HAP-1 (cell line): ENCODE measurements around the gene CHN1.

Experiments
- DNase-seq, 2 experiments: peaks; one replicate each; pipeline ENCODE4 v3.0.0-alpha.2; 2016 to 2020; ENCODE audit warnings: low spot score in 2 of 2
- H3K27me3 ChIP-seq: fragments of 250-450 bp; sonication (Bioruptor Pico); 2 replicates; pipeline ENCODE4 v1.5.1; 2020; ENCODE audit warnings: low read depth, mild to moderate bottlenecking, moderate library complexity
- H3K36me3 ChIP-seq: fragments of 250-450 bp; sonication (Bioruptor Pico); replicated peaks from 2 replicates; pipeline ENCODE4 v1.5.1; 2020; ENCODE audit warnings: mild to moderate bottlenecking
- H3K4me1 ChIP-seq: fragments of 250-450 bp; sonication (Bioruptor Pico); 2 replicates; pipeline ENCODE4 v1.5.1; 2020; ENCODE audit warnings: mild to moderate bottlenecking
- H3K4me3 ChIP-seq: fragments of 250-450 bp; sonication (Bioruptor Pico); 2 replicates; pipeline ENCODE4 v1.5.1; 2020; ENCODE audit warnings: mild to moderate bottlenecking, moderate library complexity
- H3K9me3 ChIP-seq: fragments of 250-450 bp; sonication (Bioruptor Pico); 2 replicates; pipeline ENCODE4 v1.5.1; 2020; ENCODE audit warnings: mild to moderate bottlenecking, moderate library complexity
- in situ Hi-C: fragments of 300-500 bp; cut with MboI; formaldehyde crosslinking; loops from 3 replicates; pipeline ENCODE4 v1.14.3; 2020; ENCODE audit warnings: low sequenced_read_pairs, inconsistent platforms, mixed read lengths

CHN1 gene

DNA sequence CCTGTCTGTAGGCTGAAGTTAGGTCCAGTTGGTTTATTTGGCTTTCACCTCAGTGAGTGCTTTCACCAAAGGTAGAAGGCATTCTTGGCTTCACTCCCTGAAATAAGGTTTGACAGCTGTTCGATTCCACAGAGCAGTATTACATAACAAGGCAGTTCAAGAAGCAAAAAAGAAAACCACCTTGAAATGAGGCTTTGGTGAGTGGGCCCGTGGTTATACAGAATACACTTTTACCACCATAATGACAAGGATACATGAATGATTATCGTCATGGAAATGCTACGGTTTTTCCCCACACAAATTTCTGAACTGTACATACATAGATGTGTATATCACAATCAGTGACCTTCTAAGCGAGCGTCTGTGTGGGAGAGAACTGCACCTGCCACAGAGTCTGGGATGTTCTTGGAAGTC is 160.9 kb downstream of the CHN1 start:
- in situ Hi-C loops, result no loop called here
- Histone ChIP-seq H3K4me3 (peak overlapping the region; percentile 16), H3K27me3 (no peaks in the 10 kb centered on the region), H3K36me3 (no peaks in the 10 kb centered on the region), H3K9me3 (no peaks in the 10 kb centered on the region), H3K4me1 (peaks cover 69% of the 10 kb centered on the region)
- no peak for DNase-seq

DNA sequence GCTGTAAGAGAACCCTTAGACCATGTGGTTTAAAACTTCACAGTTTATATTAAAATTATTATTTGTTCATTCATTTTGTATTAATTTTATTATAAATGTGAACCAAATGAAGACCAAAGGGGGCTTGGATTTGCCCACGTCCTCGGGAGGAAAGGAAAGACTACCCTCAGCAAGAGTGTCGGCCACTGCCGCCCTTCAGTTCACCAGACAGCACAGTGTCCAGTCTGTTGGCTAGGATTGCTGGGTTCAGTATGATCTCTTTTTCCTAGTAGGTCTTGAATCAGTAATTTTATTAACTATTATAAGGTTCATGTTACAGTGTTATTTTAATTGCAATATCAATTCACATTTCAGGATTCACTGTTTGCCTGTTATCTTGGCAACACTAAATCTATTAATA is 162.7 kb downstream of the CHN1 start:
- H3K27me3 ChIP-seq, result no peaks in the 10 kb centered on the region
- H3K4me1 ChIP-seq, result peaks cover 61% of the 10 kb centered on the region
- H3K4me3 ChIP-seq, result no peak overlapping the region
- in situ Hi-C loops, result no loop called here
- no peaks in the 10 kb centered on the region for H3K9me3 ChIP-seq
- no peak for DNase-seq
- no peaks in the 10 kb centered on the region for H3K36me3 ChIP-seq

DNA sequence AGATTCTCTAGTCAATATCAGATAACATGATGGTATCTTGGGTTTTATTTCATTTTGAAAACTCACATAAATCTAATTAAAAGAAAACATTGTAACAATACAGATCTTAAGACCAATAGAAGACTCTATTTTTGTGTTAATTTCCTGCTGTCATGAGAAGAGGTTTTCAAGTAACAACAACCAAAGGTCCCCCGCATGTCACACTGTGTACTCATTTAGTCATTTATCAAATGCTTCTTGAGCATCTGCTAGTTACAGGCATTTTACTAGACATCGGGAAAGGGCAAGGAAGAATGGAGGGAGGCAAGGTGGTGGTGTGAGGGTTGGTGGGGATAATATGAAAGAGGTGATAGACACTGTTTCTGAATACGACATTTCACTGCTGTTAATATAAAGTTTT is 163.2 kb downstream of the CHN1 start:
- H3K36me3 ChIP-seq, result no peaks in the 10 kb centered on the region
- in situ Hi-C loops, result no loop called here
- peak; percentile 75 to 97 for DNase-seq
- H3K4me3 ChIP-seq, result no peak overlapping the region
- H3K27me3 ChIP-seq, result no peaks in the 10 kb centered on the region
- no peaks in the 10 kb centered on the region for H3K9me3 ChIP-seq
- peaks cover 62% of the 10 kb centered on the region for H3K4me1 ChIP-seq

DNA sequence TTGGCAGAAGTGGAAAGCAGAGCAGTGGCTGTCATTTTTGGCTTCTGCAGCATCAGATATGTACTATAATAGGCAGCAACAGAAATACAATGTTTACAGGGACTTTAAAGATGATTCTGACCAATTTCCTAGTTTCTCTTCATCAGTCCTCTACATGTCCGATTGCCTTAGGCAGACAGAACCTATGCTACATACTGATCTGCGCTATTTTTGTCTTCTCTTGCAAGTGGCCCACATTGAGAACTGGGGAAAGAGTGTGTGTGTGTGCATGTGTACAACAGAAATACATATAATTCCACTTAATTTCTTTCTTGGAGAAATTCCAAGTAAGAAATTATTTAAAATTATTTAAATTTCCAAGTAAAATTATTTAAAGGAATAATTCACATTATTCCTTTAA is 163.8 kb downstream of the CHN1 start:
- in situ Hi-C loops, result no loop called here
- Histone ChIP-seq H3K36me3 (no peaks in the 10 kb centered on the region), H3K27me3 (no peaks in the 10 kb centered on the region), H3K4me3 (no peak overlapping the region), H3K9me3 (no peaks in the 10 kb centered on the region), H3K4me1 (peaks cover 62% of the 10 kb centered on the region)
- no peak for DNase-seq

DNA sequence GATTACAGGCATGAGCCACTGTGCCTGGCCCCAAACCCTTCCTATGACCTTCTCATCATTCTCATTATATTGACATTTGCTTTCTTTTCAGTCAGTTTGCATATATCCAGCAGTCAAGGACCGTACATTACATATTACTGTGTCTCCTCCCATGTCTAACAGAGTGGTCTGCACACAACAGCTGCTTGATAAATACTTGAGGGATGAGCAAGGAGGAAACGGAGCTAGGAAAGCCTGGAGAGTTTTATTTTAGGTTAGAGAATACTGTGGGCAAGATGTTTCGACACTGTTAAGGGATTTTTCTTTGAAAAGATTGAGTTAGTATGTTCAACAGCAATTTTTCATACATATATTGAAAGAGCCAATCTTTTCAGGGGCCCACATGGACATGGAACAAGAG is 164.7 kb downstream of the CHN1 start:
- H3K9me3 ChIP-seq, result no peaks in the 10 kb centered on the region
- in situ Hi-C loops, result no loop called here
- peaks cover 71% of the 10 kb centered on the region for H3K4me1 ChIP-seq
- H3K27me3 ChIP-seq, result no peaks in the 10 kb centered on the region
- DNase-seq, result no peak
- no peaks in the 10 kb centered on the region for H3K36me3 ChIP-seq
- no peak overlapping the region for H3K4me3 ChIP-seq

DNA sequence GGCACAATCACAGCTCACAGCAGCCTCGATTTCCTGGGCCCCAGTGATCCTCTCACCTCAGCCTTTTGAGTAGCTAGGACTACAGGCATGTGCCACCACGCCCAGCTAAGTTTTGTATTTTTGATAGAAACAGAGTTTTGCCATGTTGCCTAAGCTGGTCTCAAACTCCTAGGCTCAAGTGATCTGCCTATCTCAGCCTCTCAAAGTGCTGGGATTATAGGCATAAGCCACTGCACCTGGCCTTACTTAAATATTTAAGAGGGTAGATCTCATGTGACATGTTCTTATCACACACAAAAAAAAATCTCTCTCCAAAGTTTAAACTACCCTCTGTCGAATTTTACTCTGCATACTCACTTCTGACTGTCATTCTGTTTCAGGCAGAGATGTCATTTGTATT is 165.5 kb downstream of the CHN1 start:
- no peak overlapping the region for H3K4me3 ChIP-seq
- in situ Hi-C loops, result no loop called here
- no peaks in the 10 kb centered on the region for H3K36me3 ChIP-seq
- H3K9me3 ChIP-seq, result no peaks in the 10 kb centered on the region
- H3K4me1 ChIP-seq, result peaks cover 71% of the 10 kb centered on the region
- H3K27me3 ChIP-seq, result no peaks in the 10 kb centered on the region
- no peak for DNase-seq

DNA sequence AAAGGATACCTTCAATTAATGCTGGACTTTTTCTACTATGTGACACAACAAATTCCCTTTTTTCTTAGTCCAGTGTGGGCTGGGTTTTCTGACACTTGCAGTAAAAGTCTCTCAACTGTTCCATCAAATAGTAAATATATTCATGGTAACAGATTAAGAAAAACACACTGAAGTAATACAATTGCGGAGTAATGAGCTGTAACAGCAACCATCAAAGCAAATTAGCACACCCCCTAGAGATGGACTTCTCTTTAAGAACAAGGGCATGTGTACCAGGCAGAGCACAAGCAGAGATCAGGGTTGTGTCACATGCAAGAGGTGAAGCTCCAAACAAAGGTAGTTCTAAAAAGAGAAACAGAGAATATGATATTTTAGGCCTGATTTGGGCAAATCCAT is 168.2 kb downstream of the CHN1 start:
- in situ Hi-C loops, result no loop called here
- Histone ChIP-seq H3K36me3 (no peaks in the 10 kb centered on the region), H3K27me3 (no peaks in the 10 kb centered on the region), H3K9me3 (no peaks in the 10 kb centered on the region), H3K4me3 (no peak overlapping the region), H3K4me1 (peaks cover 56% of the 10 kb centered on the region)
- no peak for DNase-seq

DNA sequence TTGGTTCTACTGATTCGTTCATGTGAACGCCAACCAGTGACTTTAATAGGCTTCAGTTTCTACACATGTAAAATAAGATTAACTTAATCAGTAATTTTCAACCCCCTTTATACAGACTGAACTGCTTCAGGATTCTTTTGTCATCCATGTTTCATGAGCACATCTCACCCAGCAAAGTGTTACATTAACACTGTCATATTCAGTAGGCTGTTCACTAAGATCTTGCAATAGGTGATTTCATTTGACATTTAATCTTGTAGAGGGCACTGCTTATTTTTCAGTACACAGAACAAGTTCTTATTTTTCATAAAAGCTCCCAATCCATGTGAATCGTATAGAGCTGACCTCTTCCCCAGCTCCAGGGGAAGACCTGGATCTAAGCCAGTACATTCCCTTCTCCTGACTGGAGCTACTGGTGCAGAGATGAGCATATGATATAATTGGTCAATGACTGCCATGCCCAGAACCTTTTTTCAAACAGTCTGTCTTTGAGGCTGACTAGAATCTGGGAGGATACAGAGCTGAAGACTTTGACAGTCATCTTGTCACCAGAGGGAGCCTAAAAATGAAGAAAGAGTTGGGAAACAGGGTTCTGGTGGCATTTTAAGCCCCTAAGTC is 168.7 kb downstream of the CHN1 start:
- peak; percentile 52 to 53 for DNase-seq
- in situ Hi-C loops, result no loop called here
- Histone ChIP-seq H3K4me1 (peaks cover 57% of the 10 kb centered on the region), H3K9me3 (no peaks in the 10 kb centered on the region), H3K4me3 (no peak overlapping the region), H3K36me3 (no peaks in the 10 kb centered on the region), H3K27me3 (no peaks in the 10 kb centered on the region)

DNA sequence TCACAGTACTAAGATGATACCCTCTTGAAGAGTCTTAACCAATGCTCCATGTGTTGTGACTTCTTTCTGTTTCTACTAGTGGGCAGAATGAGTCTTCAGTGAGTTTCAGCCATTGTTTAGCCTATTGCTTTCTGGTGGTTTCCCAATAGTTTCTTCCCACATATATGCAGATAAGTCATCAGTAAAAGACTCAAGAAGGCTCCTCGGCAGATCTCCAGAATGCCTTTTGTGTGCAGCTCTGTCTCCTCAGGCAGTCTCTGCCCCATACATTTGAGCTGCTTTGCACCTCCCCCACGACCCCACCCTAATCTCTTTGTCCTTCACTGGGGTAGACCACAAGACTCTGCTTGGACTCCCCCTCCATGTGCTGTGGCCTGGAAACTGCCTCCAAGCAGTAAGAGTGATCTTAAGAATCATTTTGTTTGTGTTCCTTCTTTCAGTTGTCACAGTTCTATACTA is 169.4 kb downstream of the CHN1 start:
- in situ Hi-C loops, result no loop called here
- peak; percentile 95 to 98 for DNase-seq
- Histone ChIP-seq H3K9me3 (no peaks in the 10 kb centered on the region), H3K4me1 (peaks cover 51% of the 10 kb centered on the region), H3K27me3 (no peaks in the 10 kb centered on the region), H3K36me3 (no peaks in the 10 kb centered on the region), H3K4me3 (no peak overlapping the region)

DNA sequence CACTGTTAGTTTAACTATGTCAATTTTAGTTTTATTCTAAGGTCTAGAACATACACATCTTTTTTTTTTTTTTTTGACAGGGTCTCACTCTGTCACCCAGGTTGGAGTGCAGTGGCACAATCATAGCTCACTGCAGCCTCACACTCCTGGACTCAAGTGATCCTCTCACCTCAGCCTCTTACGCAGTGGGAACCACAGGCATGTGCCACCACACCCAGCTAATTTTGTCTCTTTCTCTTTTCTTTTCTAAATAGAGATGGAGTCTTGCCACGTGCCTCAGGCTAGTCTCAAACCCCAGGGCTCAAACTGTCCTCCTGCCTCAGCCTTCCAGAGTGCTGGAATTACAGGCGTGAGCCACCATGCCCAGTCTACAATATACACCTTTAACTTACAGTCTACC is 171.4 kb downstream of the CHN1 start:
- H3K27me3 ChIP-seq, result no peaks in the 10 kb centered on the region
- no peaks in the 10 kb centered on the region for H3K36me3 ChIP-seq
- H3K4me1 ChIP-seq, result peaks cover 53% of the 10 kb centered on the region
- DNase-seq, result no peak
- H3K4me3 ChIP-seq, result no peak overlapping the region
- in situ Hi-C loops, result no loop called here
- H3K9me3 ChIP-seq, result no peaks in the 10 kb centered on the region

DNA sequence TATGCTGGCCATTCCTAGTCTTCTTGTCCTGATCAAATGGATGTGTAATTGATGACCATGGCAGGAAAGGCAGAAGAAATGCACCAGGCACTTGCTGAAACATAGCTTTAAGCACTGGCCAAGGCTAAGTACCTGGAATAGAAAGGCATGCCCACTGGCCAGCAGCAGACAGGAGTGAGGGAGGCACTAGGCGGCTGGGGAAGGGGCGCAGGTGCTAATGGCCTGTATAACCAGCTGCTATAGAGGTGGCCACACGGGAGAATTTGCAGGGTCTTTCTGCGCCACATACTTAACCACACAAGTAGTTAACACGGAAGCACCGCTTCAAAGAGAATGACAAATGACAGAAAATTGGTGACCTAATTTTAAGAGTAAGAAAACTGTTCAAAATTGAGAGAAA is 174.6 kb downstream of the CHN1 start:
- H3K9me3 ChIP-seq, result no peaks in the 10 kb centered on the region
- peaks cover 60% of the 10 kb centered on the region for H3K4me1 ChIP-seq
- no peak overlapping the region for H3K4me3 ChIP-seq
- H3K27me3 ChIP-seq, result no peaks in the 10 kb centered on the region
- in situ Hi-C loops, result no loop called here
- no peaks in the 10 kb centered on the region for H3K36me3 ChIP-seq
- no peak for DNase-seq

DNA sequence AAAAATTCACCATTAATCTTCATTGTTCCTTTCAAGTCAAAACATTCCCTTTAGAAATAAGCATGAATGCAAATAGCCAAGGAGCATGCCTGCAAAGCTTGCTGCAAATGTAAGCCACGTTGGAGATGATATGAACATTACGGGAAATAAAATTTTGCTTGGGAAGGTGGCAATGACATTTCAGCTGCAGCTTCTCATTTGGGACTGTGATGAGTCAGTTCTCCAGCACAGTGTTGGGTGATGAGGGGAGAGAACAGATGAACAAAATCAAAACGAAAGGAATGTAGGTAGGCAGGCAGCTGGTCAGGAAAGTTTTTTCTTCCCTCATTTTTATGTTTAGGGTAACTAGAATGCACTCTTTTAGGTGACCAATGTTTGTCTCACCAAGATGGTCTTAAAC is 175.6 kb downstream of the CHN1 start:
- no peak overlapping the region for H3K4me3 ChIP-seq
- H3K27me3 ChIP-seq, result no peaks in the 10 kb centered on the region
- in situ Hi-C loops, result no loop called here
- DNase-seq, result no peak
- no peaks in the 10 kb centered on the region for H3K36me3 ChIP-seq
- peaks cover 58% of the 10 kb centered on the region for H3K4me1 ChIP-seq
- H3K9me3 ChIP-seq, result no peaks in the 10 kb centered on the region

DNA sequence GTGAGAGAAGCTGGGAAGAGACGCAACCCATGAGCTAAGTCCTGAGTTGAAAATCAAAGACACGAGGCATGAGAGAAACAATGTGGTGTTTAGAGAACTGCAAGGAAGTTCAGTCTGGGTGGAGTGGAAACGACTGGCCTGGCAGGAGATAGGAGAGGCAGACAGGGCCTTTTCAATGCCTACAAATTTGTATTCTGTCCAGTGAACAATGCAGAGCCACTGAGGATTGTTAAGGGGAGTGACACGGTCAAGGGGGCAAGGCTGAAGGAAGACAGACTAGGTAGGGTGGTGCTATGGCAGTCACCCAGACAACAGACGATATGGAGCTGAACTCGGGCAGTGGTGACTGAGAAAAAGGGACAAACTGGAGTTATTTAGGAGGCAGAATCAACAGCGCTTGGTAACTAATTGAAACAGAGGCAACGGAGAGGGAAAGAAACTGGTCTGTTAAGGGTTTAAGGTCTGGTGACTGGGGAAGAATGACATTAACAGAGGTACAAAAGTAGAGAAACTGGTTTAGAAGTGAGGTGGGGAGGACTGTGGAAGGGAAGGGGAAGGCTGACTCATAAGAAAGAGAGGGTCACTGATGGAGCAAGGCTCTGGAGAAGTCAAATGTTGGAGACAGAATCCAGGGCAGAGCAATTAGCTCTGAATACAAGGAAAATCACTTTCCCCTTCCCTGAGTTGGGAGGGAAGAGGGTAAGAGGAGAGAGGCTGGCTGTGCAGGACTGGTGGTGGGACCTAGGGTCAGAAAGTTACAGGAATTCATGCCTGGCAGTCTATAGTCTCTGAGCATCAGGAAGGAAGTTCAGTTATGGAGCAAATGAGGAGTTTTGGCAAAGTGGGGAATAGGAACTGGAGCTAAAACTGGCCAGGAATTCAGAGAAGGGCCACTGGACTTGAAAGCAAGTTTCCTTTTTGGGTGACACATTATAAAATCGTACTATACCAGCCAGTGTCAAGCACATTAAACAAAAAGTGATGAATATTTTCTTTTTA is 177.5 kb downstream of the CHN1 start:
- no peak overlapping the region for H3K4me3 ChIP-seq
- in situ Hi-C loops, result no loop called here
- H3K9me3 ChIP-seq, result no peaks in the 10 kb centered on the region
- peaks cover 57% of the 10 kb centered on the region for H3K4me1 ChIP-seq
- no peaks in the 10 kb centered on the region for H3K36me3 ChIP-seq
- H3K27me3 ChIP-seq, result no peaks in the 10 kb centered on the region
- no peak for DNase-seq

DNA sequence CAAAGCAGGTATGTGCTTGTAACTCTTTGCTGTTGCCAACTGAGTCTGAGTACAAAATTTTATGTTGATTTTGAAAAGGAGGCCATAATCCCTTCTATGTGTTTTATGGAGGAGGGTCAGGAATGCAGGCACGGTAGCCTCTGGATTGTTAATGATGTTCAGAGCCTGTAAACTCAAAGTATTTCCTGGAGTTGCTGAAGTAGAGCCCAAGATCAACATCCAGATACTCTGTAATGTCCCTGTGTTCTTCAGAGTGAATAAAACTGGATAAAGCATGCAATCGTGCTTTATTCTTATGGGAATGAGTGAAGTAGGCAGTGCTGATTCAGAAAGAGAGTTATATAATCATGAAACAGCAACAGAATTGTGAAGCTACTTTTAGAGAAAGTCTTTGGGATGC is 179.1 kb downstream of the CHN1 start:
- Histone ChIP-seq H3K27me3 (no peaks in the 10 kb centered on the region), H3K9me3 (no peaks in the 10 kb centered on the region), H3K4me1 (peaks cover 59% of the 10 kb centered on the region), H3K4me3 (no peak overlapping the region), H3K36me3 (peaks cover 12% of the 10 kb centered on the region)
- in situ Hi-C loops, result no loop called here
- DNase-seq, result peak; percentile 59 to 78
